Measurements from ENCODE around the gene KCNA3. TPM values are rescaled to one million over a fixed set of nuclear protein-coding genes. Genes with fewer than 3 reads are reported as not detected.

Gene KCNA3
- total and polyA plus RNA-seq, 2 of the 8 experiments (the other 6 are each of a cell fraction or from before 2014, with no cell fraction given) = 0.95 to 1.1 TPM

DNA sequence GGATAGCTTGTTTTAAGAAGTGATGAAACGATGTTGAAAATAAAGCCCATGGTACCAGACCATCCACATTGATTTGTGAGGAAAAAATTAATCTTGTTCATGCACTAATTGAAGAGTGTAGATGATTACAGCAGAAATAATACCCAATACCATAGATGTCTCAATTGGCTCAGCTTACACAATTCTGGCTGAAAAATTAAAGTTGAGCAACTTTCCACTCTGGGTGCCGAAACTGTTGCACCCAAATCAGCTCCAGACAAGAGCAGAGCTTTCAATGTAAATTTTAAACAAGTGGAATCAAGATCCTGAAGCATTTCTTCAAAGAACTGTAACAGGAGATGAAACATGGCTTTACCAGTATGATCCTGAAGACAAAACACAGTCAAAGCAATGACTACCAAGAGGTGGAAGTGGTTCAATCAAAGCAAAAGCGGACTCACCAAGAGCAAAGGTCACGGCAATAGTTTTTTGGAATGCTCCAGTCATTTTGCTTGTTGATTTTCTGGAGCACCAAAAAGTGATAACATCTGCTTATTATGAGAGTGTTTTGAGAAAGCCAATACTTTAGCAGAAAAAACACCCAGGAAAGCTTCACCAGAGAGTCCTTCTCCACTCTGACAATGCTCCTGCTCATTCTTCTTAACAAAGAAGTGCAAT, 16.1 kb upstream of the KCNA3 start:
- no peaks in the 10 kb centered on the region for H3K36me3 ChIP-seq (ENCODE audit: control insufficient read depth in 2 of 4, insufficient read depth in 4 of 4, low read length in 3 of 4)
- ChIA-PET POLR2A (ENCODE audit: partially characterized antibody) (no interaction called here), CTCF (ENCODE audit: partially characterized antibody) (interaction anchor here (1.2 kb wide), 1 partner anchor 90 kb away, joined by 3 read pairs; no protein-coding TSS in a partner anchor)
- H4K91ac ChIP-seq (replicated peaks; ENCODE audit: insufficient read length, low read length) = no peak overlapping the region
- H3K9ac ChIP-seq (replicated peaks in 1 of 4; ENCODE audit: extremely low read depth in 1 of 4, low read depth in 3 of 4, low read length in 3 of 4) = no peak overlapping the region
- no peak overlapping the region for H3K18ac ChIP-seq (ENCODE audit: extremely low read depth, low read length)
- no peaks in the 10 kb centered on the region for H3K4me1 ChIP-seq (replicated peaks in 1 of 4; ENCODE audit: control insufficient read depth in 3 of 4, insufficient read depth in 4 of 4, low read length in 3 of 4)
- H3K14ac ChIP-seq (ENCODE audit: insufficient read length) = no peak overlapping the region
- no peak overlapping the region for H2BK5ac ChIP-seq (ENCODE audit: low read depth, low read length)
- no peaks in the 10 kb centered on the region for H3K9me3 ChIP-seq (ENCODE audit: insufficient read depth in 2 of 2, low read depth in 1 of 2, low read length in 1 of 2)
- no peak overlapping the region for H2AFZ ChIP-seq (ENCODE audit: low read length)
- H4K20me1 ChIP-seq (replicated peaks in 1 of 2; ENCODE audit: control insufficient read depth in 1 of 2, insufficient read depth in 2 of 2, low read length in 2 of 2) = no peaks in the 10 kb centered on the region
- no peak overlapping the region for H2BK120ac ChIP-seq (replicated peaks; ENCODE audit: low read depth, low read length)
- H3K4ac ChIP-seq (replicated peaks; ENCODE audit: insufficient read length, low read depth, low read length) = no peak overlapping the region
- H3K27ac ChIP-seq (ENCODE audit: low read depth, low read length) = no peak overlapping the region
- no peaks in the 10 kb centered on the region for H3K79me2 ChIP-seq (ENCODE audit: control insufficient read depth in 1 of 2, insufficient read depth in 2 of 2, low read length in 2 of 2)
- FAIRE-seq = no peak
- no peak overlapping the region for H3K23ac ChIP-seq (ENCODE audit: insufficient read length)
- no peak overlapping the region for H2BK12ac ChIP-seq (ENCODE audit: low read depth, low read length)
- WGBS, 2 experiments (ENCODE audit: extremely low coverage in 1 of 2, insufficient coverage in 1 of 2, insufficient read length in 1 of 2, insufficient replicate concordance in 2 of 2, low coverage in 1 of 2, low lambda C conversion rate in 2 of 2, missing lambda C conversion rate in 1 of 2) = 91% methylated on average over 4 of the region's 4 CpGs; no CpG with 5 or more reads in 1 of the 2 experiments
- H2AK5ac ChIP-seq (ENCODE audit: low read depth, low read length) = no peak overlapping the region
- no peak overlapping the region for H3K56ac ChIP-seq (replicated peaks; ENCODE audit: insufficient read length, low read depth, low read length)
- H3K79me1 ChIP-seq (ENCODE audit: low read depth, low read length) = no peaks in the 10 kb centered on the region
- H3K23me2 ChIP-seq (ENCODE audit: low read depth, low read length) = no peaks in the 10 kb centered on the region
- no peak overlapping the region for H3K4me3 ChIP-seq (ENCODE audit: extremely low read depth in 1 of 4, insufficient read depth in 2 of 4, low read depth in 3 of 4, low read length in 4 of 4)
- DNase-seq (ENCODE audit: low read depth in 1 of 2, low spot score in 2 of 2) = no peak
- no peak overlapping the region for H2BK15ac ChIP-seq (ENCODE audit: low read length)
- H3K27me3 ChIP-seq (replicated peaks in 1 of 4; ENCODE audit: control insufficient read depth in 3 of 4, extremely low read depth in 1 of 4, insufficient read depth in 3 of 4, low read length in 3 of 4) = no peaks in the 10 kb centered on the region
- no peak overlapping the region for H2BK20ac ChIP-seq (ENCODE audit: low read length)
- H4K8ac ChIP-seq (ENCODE audit: extremely low read depth, insufficient read depth, low read length) = no peak overlapping the region
- H4K5ac ChIP-seq (ENCODE audit: insufficient read length, low read depth, low read length) = no peak overlapping the region
- H3K4me2 ChIP-seq (ENCODE audit: insufficient read depth in 1 of 2, low read depth in 2 of 2, low read length in 2 of 2) = no peak overlapping the region
- TF ChIP-seq SIN3A (conservative IDR thresholded peaks at IDR 0.05 in 1 of 2, IDR thresholded peaks at IDR 0.05 in 1 of 2; ENCODE audit: low read depth in 1 of 2, low read length in 2 of 2) = no peak
- no peak for TF ChIP-seq POLR2AphosphoS5 (IDR thresholded peaks at IDR 0.05; ENCODE audit: low read depth, low read length)
- TF ChIP-seq POU5F1 (IDR thresholded peaks at IDR 0.05; ENCODE audit: low read depth, low read length) = no peak
- TF ChIP-seq FOSL1 (IDR thresholded peaks at IDR 0.05; ENCODE audit: insufficient read depth, low read depth, low read length) = no peak
- no peak for TF ChIP-seq JUND (IDR thresholded peaks at IDR 0.05; ENCODE audit: low read length)
- TF ChIP-seq KDM5A (IDR thresholded peaks at IDR 0.05; ENCODE audit: low read length) = no peak
- TF ChIP-seq YY1 (IDR thresholded peaks at IDR 0.05; ENCODE audit: low read depth, low read length) = no peak
- no peak for TF ChIP-seq PHF8 (conservative IDR thresholded peaks at IDR 0.05; ENCODE audit: low read depth, low read length)
- TF ChIP-seq, protein P1, sequence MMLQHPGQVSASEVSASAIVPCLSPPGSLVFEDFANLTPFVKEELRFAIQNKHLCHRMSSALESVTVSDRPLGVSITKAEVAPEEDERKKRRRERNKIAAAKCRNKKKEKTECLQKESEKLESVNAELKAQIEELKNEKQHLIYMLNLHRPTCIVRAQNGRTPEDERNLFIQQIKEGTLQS (IDR thresholded peaks at IDR 0.05; ENCODE audit: insufficient read depth, low read depth, low read length) = no peak
- TF ChIP-seq SIX5 (IDR thresholded peaks at IDR 0.05; ENCODE audit: low read depth, low read length) = no peak
- TF ChIP-seq SP1 (IDR thresholded peaks at IDR 0.05; ENCODE audit: low read depth, low read length) = no peak
- TF ChIP-seq CEBPB (IDR thresholded peaks at IDR 0.05; ENCODE audit: low read depth, low read length) = no peak
- TF ChIP-seq, protein P2, sequence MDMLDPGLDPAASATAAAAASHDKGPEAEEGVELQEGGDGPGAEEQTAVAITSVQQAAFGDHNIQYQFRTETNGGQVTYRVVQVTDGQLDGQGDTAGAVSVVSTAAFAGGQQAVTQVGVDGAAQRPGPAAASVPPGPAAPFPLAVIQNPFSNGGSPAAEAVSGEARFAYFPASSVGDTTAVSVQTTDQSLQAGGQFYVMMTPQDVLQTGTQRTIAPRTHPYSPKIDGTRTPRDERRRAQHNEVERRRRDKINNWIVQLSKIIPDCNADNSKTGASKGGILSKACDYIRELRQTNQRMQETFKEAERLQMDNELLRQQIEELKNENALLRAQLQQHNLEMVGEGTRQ (IDR thresholded peaks at IDR 0.05; ENCODE audit: low read length) = no peak
